Omental fat pad (tissue), 4 donors: ENCODE measurements around the gene HOXC10. TPM values are rescaled to one million over a fixed set of nuclear protein-coding genes. Genes with fewer than 3 reads are reported as not detected.

Experiments
- ATAC-seq: fragments of 150-250 bp; one replicate; pipeline ENCODE4 v1.9.1; 2016; ENCODE audit warnings: mild to moderate bottlenecking, moderate library complexity; ENCODE audit not compliant: low FRiP score
- DNase-seq: peaks from one replicate; pipeline ENCODE4 v3.0.0-alpha.2; 2019; ENCODE audit warnings: low spot score
- total RNA-seq, 4 donors: library from RNA; depleted of rRNA; stranded (reverse); fragments of >200 nt; gene quantifications; one replicate each; pipeline ENCODE4 v1.1.0, GENCODE V29; 2016
- TF ChIP-seq, protein P1 (sequence below), 3 donors: fragments of 450-650 bp; IDR thresholded peaks; one replicate each; pipeline ENCODE4 v1.5.1; 2016 to 2017; ENCODE audit warnings: antibody characterized with exemption in 3 of 3, mild to moderate bottlenecking in 3 of 3, moderate library complexity in 2 of 3

Gene HOXC10
- total RNA-seq, 4 donors from 2014 or later, result not detected

DNA sequence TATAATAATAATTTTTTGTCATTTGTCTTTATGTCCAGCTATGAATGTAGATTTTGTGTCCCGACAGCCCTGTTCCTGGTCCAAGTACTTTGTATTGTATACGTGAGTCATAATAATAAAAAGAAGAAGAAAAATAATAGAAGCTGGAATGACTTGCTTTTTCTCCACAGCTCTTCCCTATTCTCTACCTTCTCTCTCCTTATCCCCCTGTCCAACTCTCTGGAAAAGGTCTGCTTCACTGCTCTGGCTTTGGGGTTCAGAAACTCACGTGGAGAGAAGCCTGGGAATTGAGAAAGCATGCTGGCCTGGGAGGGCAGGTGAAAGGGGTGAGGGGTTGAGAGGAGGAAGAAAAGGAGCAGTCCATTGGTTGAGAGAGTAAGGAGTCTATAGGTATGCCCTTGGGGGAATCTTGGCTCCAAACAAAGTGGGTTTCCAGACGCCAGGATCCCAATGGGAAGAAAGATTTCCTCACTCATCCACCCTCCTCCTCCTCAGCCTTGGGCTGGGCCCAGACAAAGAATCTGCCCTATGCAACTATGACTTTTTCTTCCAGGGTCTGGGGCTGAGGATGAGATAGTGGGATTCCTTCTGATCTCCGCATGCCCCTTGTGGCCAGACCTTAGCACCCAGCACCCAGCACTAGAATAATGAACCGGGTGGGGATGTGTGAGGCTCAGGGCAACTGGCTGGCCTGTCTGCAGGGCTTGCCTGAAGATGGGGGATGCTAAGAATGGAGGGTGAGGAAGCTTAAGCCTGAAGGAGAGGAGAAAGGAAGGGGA is 27.9 kb downstream of the HOXC10 start:
- ATAC-seq, result no peak
- no peak for DNase-seq
- TF ChIP-seq, protein P1, sequence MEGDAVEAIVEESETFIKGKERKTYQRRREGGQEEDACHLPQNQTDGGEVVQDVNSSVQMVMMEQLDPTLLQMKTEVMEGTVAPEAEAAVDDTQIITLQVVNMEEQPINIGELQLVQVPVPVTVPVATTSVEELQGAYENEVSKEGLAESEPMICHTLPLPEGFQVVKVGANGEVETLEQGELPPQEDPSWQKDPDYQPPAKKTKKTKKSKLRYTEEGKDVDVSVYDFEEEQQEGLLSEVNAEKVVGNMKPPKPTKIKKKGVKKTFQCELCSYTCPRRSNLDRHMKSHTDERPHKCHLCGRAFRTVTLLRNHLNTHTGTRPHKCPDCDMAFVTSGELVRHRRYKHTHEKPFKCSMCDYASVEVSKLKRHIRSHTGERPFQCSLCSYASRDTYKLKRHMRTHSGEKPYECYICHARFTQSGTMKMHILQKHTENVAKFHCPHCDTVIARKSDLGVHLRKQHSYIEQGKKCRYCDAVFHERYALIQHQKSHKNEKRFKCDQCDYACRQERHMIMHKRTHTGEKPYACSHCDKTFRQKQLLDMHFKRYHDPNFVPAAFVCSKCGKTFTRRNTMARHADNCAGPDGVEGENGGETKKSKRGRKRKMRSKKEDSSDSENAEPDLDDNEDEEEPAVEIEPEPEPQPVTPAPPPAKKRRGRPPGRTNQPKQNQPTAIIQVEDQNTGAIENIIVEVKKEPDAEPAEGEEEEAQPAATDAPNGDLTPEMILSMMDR (IDR thresholded peaks at IDR 0.05), result no peak

DNA sequence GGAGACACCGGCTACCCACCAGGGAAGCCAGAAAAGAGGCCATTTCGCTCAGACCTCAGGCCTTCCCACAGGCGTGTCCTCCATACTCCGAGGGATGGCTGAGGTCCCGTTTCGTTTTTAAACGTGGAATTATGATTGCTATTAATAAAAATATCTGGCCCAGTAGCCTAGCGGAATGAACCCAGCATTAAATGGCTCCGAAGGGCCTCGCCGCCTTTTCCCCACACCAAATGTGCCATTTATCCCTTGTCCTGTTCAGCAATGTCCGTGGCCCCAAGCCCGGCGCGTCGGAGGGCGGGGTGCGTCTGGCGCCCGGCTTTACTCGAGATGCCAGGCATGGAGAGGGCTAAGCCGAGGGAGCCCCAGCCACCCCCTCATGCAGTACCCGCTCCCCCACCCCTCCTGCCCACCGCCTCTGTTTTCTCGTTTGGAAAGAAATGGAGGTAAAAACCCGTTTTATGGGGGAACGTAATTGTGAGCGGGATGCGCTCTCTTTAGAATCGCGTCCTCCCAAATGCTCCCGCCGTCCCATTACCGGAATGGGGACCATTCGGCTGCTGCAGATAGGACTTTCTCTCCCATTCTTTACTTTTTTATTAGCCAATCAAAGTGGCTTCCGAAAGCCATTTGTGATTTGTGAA is 29.6 kb downstream of the HOXC10 start:
- ATAC-seq, result no peak
- DNase-seq, result no peak
- TF ChIP-seq, protein P1 (IDR thresholded peaks at IDR 0.05), result no peak

DNA sequence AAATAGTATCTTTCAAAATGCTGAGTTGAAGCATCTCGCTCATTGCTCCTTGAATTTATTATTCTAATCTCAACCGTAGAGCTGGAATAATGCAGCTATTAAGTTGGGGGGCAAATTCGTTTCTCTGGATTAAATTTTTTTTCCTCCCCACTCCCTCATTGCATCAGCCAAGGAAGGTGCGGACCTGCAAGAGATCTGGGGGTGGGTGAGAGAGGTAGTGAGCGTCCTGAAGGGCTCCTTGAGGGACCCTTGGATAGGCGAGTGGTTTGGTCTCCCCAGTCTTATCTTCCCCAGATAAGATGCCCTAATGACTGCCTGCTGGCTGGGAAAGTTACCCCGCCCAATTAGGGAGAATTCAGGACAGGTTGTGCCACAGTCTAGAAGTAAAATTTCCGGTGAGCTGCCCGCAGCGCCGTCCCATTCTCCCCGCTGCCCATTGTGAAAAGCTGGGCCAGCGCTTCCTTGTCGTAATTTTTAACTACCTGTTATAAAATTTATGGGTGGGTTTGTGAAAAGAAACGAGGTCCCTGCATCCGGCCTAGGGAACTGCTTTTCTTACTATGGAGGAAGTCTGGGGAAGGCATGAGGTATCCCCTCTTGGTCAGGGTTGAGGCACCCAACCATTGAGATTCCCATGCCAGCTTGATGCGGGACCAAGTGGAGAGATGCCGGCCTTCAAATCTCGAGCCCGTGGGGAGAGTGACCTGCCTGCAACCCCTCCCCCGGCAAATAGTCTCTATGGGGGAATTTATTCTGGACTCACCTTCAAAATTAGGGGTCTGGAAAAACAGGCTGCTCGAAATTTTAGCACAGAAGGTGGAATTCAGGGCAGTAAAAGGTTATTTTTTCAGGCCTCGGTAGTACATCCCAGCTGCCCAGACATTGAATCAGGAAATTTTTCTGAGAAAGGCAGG is 30.3 kb downstream of the HOXC10 start:
- DNase-seq (no peak), ATAC-seq (no peak)

DNA sequence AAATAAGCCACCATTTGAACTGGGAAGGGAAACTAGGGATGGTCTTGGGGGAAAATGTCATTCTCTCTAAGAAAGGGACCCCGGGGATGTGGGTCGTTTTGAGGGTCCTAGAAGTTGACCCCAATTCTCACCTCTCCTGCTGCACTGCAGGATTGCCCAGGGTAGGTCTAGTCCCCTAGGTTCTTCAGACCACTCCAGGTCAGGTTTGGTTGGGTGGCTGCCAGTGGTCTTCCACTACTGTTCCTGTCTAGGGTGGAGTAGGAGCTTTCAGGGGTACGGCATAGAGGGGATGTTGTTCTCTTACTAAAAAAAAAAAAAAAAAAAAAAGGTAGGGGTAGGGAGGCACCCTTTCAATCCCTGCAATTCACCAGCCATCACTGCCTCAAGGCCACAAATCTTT is 31.1 kb downstream of the HOXC10 start:
- TF ChIP-seq, protein P1 (IDR thresholded peaks at IDR 0.05), result no peak
- ATAC-seq, result no peak
- no peak for DNase-seq

More for the DNA sequence above, 30.3 kb downstream of the HOXC10 start:
- TF ChIP-seq, protein P1 (IDR thresholded peaks at IDR 0.05), result no peak

DNA sequence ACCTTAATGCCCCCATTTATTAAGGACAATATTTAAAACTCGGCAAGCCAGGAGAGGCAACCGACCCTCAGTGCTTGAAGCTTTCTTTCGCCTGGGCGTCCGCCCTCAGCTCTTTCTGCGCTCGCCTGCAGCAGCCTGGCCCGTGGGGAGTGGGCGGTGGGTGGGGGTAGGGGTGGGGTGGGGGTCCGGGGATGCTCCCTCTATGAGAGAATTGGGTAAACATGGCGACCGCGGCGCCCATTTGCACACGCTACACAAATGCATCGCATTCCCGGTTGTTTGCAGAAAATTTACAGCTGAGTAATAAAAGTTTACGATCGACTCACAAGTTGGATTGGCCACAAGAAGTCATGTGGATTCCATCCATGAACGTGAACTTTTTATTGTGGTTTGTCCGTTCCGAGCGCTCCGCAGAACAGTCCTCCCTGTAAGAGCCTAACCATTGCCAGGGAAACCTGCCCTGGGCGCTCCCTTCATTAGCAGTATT is 31.6 kb downstream of the HOXC10 start:
- ATAC-seq, result no peak

More for the DNA sequence above, 31.6 kb downstream of the HOXC10 start:
- TF ChIP-seq, protein P1 (IDR thresholded peaks at IDR 0.05), result no peak
- no peak for DNase-seq
